Cardiac muscle cell (in vitro differentiated cells and primary cell): ENCODE data around the gene NHSL2. TPM values are rescaled to one million over a fixed set of nuclear protein-coding genes. Genes with fewer than 3 reads are reported as not detected.
"Not testable (repeated sequence)": the region's sequence is repeated elsewhere in the genome, so short reads cannot be mapped to it uniquely, and the experiment has no call there.

Experiments
- DNase-seq, 2 donors: peaks; one replicate each; pipeline versions ENCODE4 v3.0.0 to v3.0.0-alpha.2; 2010 to 2017; ENCODE audit warnings: low read depth in 1 of 2, low spot score in 1 of 2
- H3K27ac ChIP-seq: fragments of 200-600 bp; sonication (generic); 2 replicates; pipeline ENCODE4 v1.5.1; 2016
- H3K27me3 ChIP-seq: fragments of 200-600 bp; sonication (generic); 2 replicates; pipeline ENCODE4 v1.6.0; 2016; ENCODE audit warnings: control low read depth
- H3K36me3 ChIP-seq: fragments of 200-600 bp; sonication (generic); 2 replicates; pipeline ENCODE4 v1.5.1; 2016; ENCODE audit warnings: control low read depth
- H3K4me1 ChIP-seq: fragments of 200-600 bp; sonication (generic); 2 replicates; pipeline ENCODE4 v1.8.1; 2017; ENCODE audit warnings: low read depth, mild to moderate bottlenecking, mixed run types
- H3K4me3 ChIP-seq: fragments of 200-600 bp; sonication (generic); 2 replicates; pipeline ENCODE4 v1.5.1; 2016; ENCODE audit warnings: mild to moderate bottlenecking
- H3K9me3 ChIP-seq: fragments of 200-600 bp; sonication (generic); 2 replicates; pipeline ENCODE4 v1.5.1; 2017; ENCODE audit warnings: low read depth, mild to moderate bottlenecking, control low read depth
- CTCF ChIP-seq: IDR thresholded peaks from 2 replicates; pipeline ENCODE4 v1.5.1; 2012; ENCODE audit warnings: low read depth, mild to moderate bottlenecking, low read length
- polyA plus RNA-seq: library from polyadenylated mRNA; unstranded; fragments of >200 nt; fragmentation: Nextera tagmentation; extraction: Ambion mirVana; gene quantifications from 2 replicates; pipeline ENCODE4 v1.2.1, GENCODE V29; 2016
- total RNA-seq: library from RNA; depleted of rRNA; stranded (reverse); fragments of >200 nt; gene quantifications from 2 replicates; pipeline ENCODE4 v1.2.3, GENCODE V29; 2016

The NHSL2 gene
- total and polyA plus RNA-seq, 2 experiments from 2014 or later: 6.6 to 7.9 TPM

DNA sequence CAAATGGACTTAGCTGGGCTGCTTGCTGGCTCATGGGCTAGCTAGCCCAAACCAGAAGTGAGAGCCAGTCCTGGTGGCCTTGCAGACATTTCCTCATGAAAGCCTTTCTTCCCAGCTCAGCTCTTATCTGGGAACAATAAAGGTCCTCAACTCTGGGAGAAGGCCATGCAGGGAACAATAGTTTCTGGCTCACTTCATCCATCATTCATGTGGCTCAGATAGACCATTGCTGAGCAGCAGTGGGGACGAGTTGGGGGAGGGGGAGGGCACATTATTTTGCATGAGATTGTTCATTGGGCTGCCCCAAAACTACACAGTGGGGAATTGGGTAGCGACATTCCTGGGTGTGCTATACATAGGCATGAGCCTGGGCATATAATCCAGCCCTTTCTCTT, 47.6 kb downstream of the NHSL2 start:
- no peak overlapping the region for H3K4me3 ChIP-seq
- no peaks in the 10 kb centered on the region for H3K9me3 ChIP-seq
- no peak for TF ChIP-seq CTCF
- peak overlapping the region; percentile 93 for H3K27ac ChIP-seq
- H3K27me3 ChIP-seq: no peaks in the 10 kb centered on the region
- peak in 1 of 2 donors; percentile 8 for DNase-seq
- H3K36me3 ChIP-seq: no peaks in the 10 kb centered on the region
- H3K4me1 ChIP-seq: peaks cover 18% of the 10 kb centered on the region

DNA sequence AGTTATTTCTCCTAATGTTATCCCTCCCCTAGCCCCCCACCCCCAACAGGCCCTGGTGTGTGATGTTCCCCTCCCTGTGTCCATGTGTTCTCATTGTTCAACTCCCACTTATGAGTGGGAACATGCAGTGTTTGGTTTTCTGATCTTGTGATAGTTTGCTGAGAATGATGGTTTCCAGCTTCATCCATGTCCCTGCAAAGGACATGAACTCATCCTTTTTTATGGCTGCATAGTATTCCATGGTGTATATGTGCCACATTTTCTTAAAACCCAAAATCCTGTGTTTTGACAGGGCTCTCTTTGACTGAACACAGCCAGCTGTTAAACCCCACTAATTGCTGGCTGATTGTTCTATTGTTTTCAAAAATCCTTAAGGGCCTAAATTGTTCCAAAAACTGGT, 53.5 kb downstream of the NHSL2 start:
- H3K4me1 ChIP-seq, DNase-seq, H3K36me3 ChIP-seq, H3K4me3 ChIP-seq, H3K27ac ChIP-seq, H3K9me3 ChIP-seq, H3K27me3 ChIP-seq: not testable (repeated sequence)

- no peaks in the 10 kb centered on the region for H3K27me3 ChIP-seq
- DNase-seq: no peak
- no peak for TF ChIP-seq CTCF
- H3K4me3 ChIP-seq: no peak overlapping the region
- no peaks in the 10 kb centered on the region for H3K4me1 ChIP-seq
- H3K9me3 ChIP-seq: no peaks in the 10 kb centered on the region
- H3K27ac ChIP-seq: no peak overlapping the region
- H3K36me3 ChIP-seq: no peaks in the 10 kb centered on the region
These were observed 64.3 kb downstream of the NHSL2 start for GRCh38 chrX:71974916-71975315.

DNA sequence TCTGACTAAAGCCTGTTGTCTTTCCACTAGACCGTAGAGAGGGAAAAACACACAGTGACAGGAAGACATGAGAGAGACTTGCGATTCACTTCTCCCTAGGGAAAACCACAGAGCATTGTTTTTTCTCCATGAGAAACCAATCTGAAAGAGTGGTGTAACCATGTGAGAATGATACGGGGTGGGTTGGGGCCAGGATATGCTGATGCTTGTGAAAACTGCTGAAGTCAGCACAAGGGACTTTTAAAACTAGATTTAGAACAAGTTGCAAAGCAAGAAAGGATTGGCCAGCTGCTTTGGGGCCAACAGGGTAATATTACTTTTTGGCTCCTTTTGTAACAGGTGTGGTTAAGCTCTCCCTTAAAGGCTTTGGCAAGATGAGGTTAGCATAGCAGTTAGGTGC, 66.1 kb downstream of the NHSL2 start:
- Histone ChIP-seq H3K4me1 (no peaks in the 10 kb centered on the region), H3K9me3 (no peaks in the 10 kb centered on the region), H3K27me3 (no peaks in the 10 kb centered on the region), H3K36me3 (no peaks in the 10 kb centered on the region), H3K27ac (no peak overlapping the region), H3K4me3 (no peak overlapping the region)
- peak in 1 of 2 donors; percentile 24 for DNase-seq
- TF ChIP-seq CTCF: no peak

- Histone ChIP-seq H3K4me3 (no peak overlapping the region), H3K36me3 (no peaks in the 10 kb centered on the region), H3K4me1 (no peaks in the 10 kb centered on the region), H3K27me3 (no peaks in the 10 kb centered on the region), H3K27ac (no peak overlapping the region), H3K9me3 (no peaks in the 10 kb centered on the region)
- no peak for TF ChIP-seq CTCF
- no peak for DNase-seq
These were observed 67.5 kb downstream of the NHSL2 start for GRCh38 chrX:71978164-71978563.

DNA sequence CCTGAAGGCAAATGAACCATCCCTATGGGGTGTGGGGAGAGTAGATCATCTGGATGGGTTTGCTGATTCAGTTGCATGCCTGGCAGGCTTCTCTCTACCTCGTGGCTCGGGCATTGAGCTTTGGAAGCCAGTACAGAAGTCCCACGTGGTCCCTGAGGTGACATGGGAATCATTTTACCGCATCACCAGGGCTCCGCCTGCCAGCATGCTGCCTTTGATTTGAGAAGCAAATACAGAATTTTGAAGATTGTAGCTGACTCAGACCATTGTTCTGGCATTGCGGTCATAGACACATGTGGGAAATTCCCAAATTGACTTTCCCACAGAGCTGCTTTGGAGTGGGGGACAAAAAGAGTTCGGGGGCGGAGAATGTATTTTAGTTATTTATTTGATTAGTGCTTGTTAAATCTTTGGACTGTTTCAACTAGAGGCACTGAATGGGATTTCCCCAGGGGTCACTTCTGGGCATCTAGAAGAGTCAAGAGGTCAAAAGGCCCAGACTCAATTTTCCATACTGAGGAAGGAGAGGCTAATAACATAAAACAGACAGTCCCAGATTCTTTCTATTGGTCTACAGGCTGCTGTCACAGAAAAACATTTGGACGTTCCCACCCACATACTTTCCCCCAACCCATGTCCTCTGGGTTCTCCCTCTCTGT, 79.3 kb downstream of the NHSL2 start:
- Histone ChIP-seq H3K27me3 (no peaks in the 10 kb centered on the region), H3K9me3 (no peaks in the 10 kb centered on the region)

More for the DNA sequence above, 79.3 kb downstream of the NHSL2 start:
- Histone ChIP-seq H3K4me1 (no peaks in the 10 kb centered on the region), H3K36me3 (no peaks in the 10 kb centered on the region), H3K4me3 (no peak overlapping the region), H3K27ac (no peak overlapping the region)
- DNase-seq: peak in 1 of 2 donors; percentile 32
- no peak for TF ChIP-seq CTCF
